Endothelial cell (in vitro differentiated cells): ENCODE data around the gene ELOVL1. TPM values are rescaled to one million over a fixed set of nuclear protein-coding genes. Genes with fewer than 3 reads are reported as not detected.

Experiments used
- DNase-seq: peaks from one replicate; pipeline ENCODE4 v3.0.0; 2021; ENCODE audit warnings: low spot score
- H3K27ac Mint-ChIP-seq: one replicate; pipeline ENCODE4 v1.8.0; 2021; ENCODE audit warnings: mixed read lengths, inconsistent platforms; ENCODE audit not compliant: unreplicated experiment
- H3K27me3 Mint-ChIP-seq: one replicate; pipeline ENCODE4 v1.8.0; 2021; ENCODE audit warnings: mild to moderate bottlenecking, moderate library complexity, mixed read lengths, inconsistent platforms; ENCODE audit not compliant: unreplicated experiment
- H3K36me3 Mint-ChIP-seq: one replicate; pipeline ENCODE4 v1.8.0; 2021; ENCODE audit warnings: mild to moderate bottlenecking, low read depth, mixed read lengths, inconsistent platforms; ENCODE audit not compliant: unreplicated experiment
- H3K4me1 Mint-ChIP-seq: one replicate; pipeline ENCODE4 v1.8.0; 2021; ENCODE audit warnings: mild to moderate bottlenecking, mixed read lengths, inconsistent platforms; ENCODE audit not compliant: unreplicated experiment
- H3K4me3 Mint-ChIP-seq: one replicate; pipeline ENCODE4 v1.8.0; 2021; ENCODE audit warnings: mild to moderate bottlenecking, mixed read lengths, inconsistent platforms; ENCODE audit not compliant: unreplicated experiment
- H3K9me3 Mint-ChIP-seq: one replicate; pipeline ENCODE4 v1.8.0; 2021; ENCODE audit warnings: mixed read lengths, inconsistent platforms; ENCODE audit not compliant: unreplicated experiment
- microRNA-seq: library from miRNA; unstranded; fragments of <30 nt; microRNA quantifications from one replicate; pipeline ENCODE4, GENCODE V29; 2020; ENCODE audit not compliant: unreplicated experiment
- total RNA-seq: library from RNA; stranded (reverse); fragmentation: NEBNext Ultra II Directional; extraction: Animal tissue kit (Norgen Biotek cat#: 25700); gene quantifications from one replicate; pipeline ENCODE4 v1.2.1, GENCODE V29; 2021; ENCODE audit not compliant: unreplicated experiment
- TF ChIP-seq, protein P1 (sequence below): fragments of 200-600 bp; sonication (generic); IDR thresholded peaks from one replicate; pipeline ENCODE4 v1.5.0; 2021; ENCODE audit warnings: antibody characterized with exemption; ENCODE audit not compliant: unreplicated experiment

The ELOVL1 gene
- total RNA-seq, 1 donor from 2014 or later = 88.7 TPM

DNA sequence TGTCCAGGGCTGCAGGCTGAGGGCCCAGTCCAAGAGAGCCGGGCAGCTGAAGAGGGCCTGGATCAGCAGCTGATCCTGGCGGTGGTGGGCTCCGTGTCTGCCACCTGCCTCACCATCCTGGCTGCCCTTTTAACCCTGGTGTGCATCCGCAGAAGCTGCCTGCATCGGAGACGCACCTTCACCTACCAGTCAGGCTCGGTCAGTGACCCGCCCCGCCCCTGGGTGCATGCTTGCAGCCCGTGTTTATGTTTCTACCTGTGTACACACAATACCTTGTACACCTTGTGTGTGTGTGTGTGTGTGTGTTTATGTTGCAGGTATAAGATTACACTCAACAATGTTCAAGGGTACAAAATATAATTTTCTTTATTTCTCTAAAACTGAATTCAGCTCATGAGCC lies 54.0 kb downstream of the ELOVL1 start:
- DNase-seq = no peak
- H3K36me3 Mint-ChIP-seq = peaks cover 78% of the 10 kb centered on the region
- TF ChIP-seq, protein P1, sequence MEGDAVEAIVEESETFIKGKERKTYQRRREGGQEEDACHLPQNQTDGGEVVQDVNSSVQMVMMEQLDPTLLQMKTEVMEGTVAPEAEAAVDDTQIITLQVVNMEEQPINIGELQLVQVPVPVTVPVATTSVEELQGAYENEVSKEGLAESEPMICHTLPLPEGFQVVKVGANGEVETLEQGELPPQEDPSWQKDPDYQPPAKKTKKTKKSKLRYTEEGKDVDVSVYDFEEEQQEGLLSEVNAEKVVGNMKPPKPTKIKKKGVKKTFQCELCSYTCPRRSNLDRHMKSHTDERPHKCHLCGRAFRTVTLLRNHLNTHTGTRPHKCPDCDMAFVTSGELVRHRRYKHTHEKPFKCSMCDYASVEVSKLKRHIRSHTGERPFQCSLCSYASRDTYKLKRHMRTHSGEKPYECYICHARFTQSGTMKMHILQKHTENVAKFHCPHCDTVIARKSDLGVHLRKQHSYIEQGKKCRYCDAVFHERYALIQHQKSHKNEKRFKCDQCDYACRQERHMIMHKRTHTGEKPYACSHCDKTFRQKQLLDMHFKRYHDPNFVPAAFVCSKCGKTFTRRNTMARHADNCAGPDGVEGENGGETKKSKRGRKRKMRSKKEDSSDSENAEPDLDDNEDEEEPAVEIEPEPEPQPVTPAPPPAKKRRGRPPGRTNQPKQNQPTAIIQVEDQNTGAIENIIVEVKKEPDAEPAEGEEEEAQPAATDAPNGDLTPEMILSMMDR = no peak
- no peak overlapping the region for H3K27ac Mint-ChIP-seq
- no peaks in the 10 kb centered on the region for H3K9me3 Mint-ChIP-seq
- H3K4me3 Mint-ChIP-seq = no peak overlapping the region
- H3K4me1 Mint-ChIP-seq = peaks cover 17% of the 10 kb centered on the region
- peaks cover 31% of the 10 kb centered on the region for H3K27me3 Mint-ChIP-seq

Small RNAs within 50 kb of the gene (microRNA-seq; reads per million reads assigned to microRNA genes)
- 4.1 reads per million, percentile 45 among the genes with 10 or more reads in this experiment for gene MIR6734

Other genes with a start within 250 kb of the ELOVL1 start
- 41.1 TPM for gene EBNA1BP2, start 195.7 kb downstream of the ELOVL1 start, total RNA-seq
- 0.49 TPM for gene CFAP57, start 195.7 kb downstream of the ELOVL1 start, total RNA-seq
- 2.7 TPM for gene TMEM125, start 98.0 kb downstream of the ELOVL1 start, total RNA-seq
- not detected for gene C1orf210, start 82.4 kb downstream of the ELOVL1 start, total RNA-seq
- gene TIE1, start 67.0 kb downstream of the ELOVL1 start, total RNA-seq = 643 TPM
- 6.2 TPM for gene MPL, start 30.2 kb downstream of the ELOVL1 start, total RNA-seq
- 24.3 TPM for gene CDC20, start 9.0 kb downstream of the ELOVL1 start, total RNA-seq
- 19.5 TPM for gene MED8, start 21.8 kb upstream of the ELOVL1 start, total RNA-seq
- 43.2 TPM for gene SZT2, start 21.9 kb upstream of the ELOVL1 start, total RNA-seq
- 47.8 TPM for gene HYI, start 85.9 kb upstream of the ELOVL1 start, total RNA-seq
- gene PTPRF, start 162.9 kb upstream of the ELOVL1 start, total RNA-seq = 145 TPM